HEK293 (cell line): ENCODE results near the gene SYNJ2.

Experiments
- CTCF ChIA-PET: fragments of 350-600 bp; formaldehyde crosslinking; extraction: SDS; loops from one replicate; lab custom pipeline; 2021; ENCODE audit warnings: antibody characterized with exemption; lab: Yijun Ruan, JAX
- POLR2A ChIA-PET: fragments of 300-600 bp; formaldehyde crosslinking; extraction: SDS; loops from one replicate; lab custom pipeline; 2020; ENCODE audit warnings: antibody characterized with exemption, inconsistent platforms; lab: Yijun Ruan, JAX
- H3K27ac ChIP-seq: fragments of 200-500 bp; sonication (Bioruptor generic); 2 replicates; pipeline ENCODE4 v1.5.1; 2014; ENCODE audit warnings: low read depth, low read length, control low read depth, inconsistent platforms; ENCODE audit errors: extremely low read depth
- H3K36me3 ChIP-seq, 2 experiments: fragments of 200-500 bp in 1 of 2; sonication (Bioruptor generic) in 1 of 2; 1 replicate in 1 of 2; 2 replicates in 1 of 2; pipeline ENCODE4 v1.5.1; 2014 to 2017; ENCODE audit warnings: inconsistent platforms in 2 of 2, low read length in 2 of 2; ENCODE audit not compliant: control insufficient read depth in 2 of 2, insufficient read depth in 1 of 2
- H3K4me1 ChIP-seq: fragments of 200-500 bp; sonication (Bioruptor generic); 2 replicates; pipeline ENCODE4 v1.5.1; 2014; ENCODE audit warnings: mild to moderate bottlenecking, low read length, inconsistent platforms; ENCODE audit not compliant: control insufficient read depth, insufficient read depth
- H3K4me3 ChIP-seq: 2 replicates; pipeline ENCODE4 v1.5.1; 2011; ENCODE audit warnings: low read depth, mild to moderate bottlenecking, control low read depth, low read length, moderate library complexity
- H3K9me3 ChIP-seq: fragments of 200-500 bp; sonication (Bioruptor generic); 2 replicates; pipeline ENCODE4 v1.5.1; 2014; ENCODE audit warnings: low read depth, low read length, inconsistent platforms; ENCODE audit not compliant: control insufficient read depth, insufficient read depth
- BCL6B ChIP-seq: fragments of 450-650 bp; formaldehyde crosslinking; IDR thresholded peaks from 2 replicates; pipeline ENCODE4 v1.5.1; 2017; ENCODE audit warnings: missing biosample characterization, missing genetic modification characterization
- CTCF ChIP-seq: fragments of 450-650 bp; formaldehyde crosslinking; IDR thresholded peaks from 2 replicates; pipeline ENCODE4 v1.5.1; 2016; ENCODE audit warnings: missing biosample characterization, missing genetic modification characterization
- GLI2 ChIP-seq: fragments of 450-650 bp; formaldehyde crosslinking; IDR thresholded peaks from 2 replicates; pipeline ENCODE4; 2017; ENCODE audit warnings: missing biosample characterization, missing genetic modification characterization, low read depth, borderline replicate concordance
- HOXC10 ChIP-seq: sonication (generic); formaldehyde crosslinking; IDR thresholded peaks from 2 replicates; pipeline ENCODE4 v1.8.1; 2023; ENCODE audit warnings: mild to moderate bottlenecking, missing genetic modification reagents
- IKZF3 ChIP-seq: fragments of 450-650 bp; IDR thresholded peaks from 2 replicates; pipeline ENCODE4 v1.5.0; 2018; ENCODE audit warnings: missing biosample characterization, mild to moderate bottlenecking, missing genetic modification characterization, moderate library complexity
- KLF8 ChIP-seq: fragments of 450-650 bp; formaldehyde crosslinking; IDR thresholded peaks from 2 replicates; pipeline ENCODE4 v1.5.1; 2016; ENCODE audit warnings: missing biosample characterization, missing genetic modification characterization
- RBAK ChIP-seq: fragments of 450-650 bp; formaldehyde crosslinking; IDR thresholded peaks from 2 replicates; pipeline ENCODE4 v1.5.1; 2016; ENCODE audit warnings: missing biosample characterization, missing genetic modification characterization
- SP3 ChIP-seq: fragments of 450-650 bp; formaldehyde crosslinking; IDR thresholded peaks from 2 replicates; pipeline ENCODE4 v1.5.1; 2016; ENCODE audit warnings: missing biosample characterization, missing genetic modification characterization
- YY1 ChIP-seq: fragments of 450-650 bp; formaldehyde crosslinking; IDR thresholded peaks from 2 replicates; pipeline ENCODE4 v1.5.1; 2018; ENCODE audit warnings: missing biosample characterization, missing genetic modification characterization
- ZBTB49 ChIP-seq: fragments of 450-650 bp; formaldehyde crosslinking; IDR thresholded peaks from 2 replicates; pipeline ENCODE4 v1.5.1; 2016; ENCODE audit warnings: missing biosample characterization, missing genetic modification characterization, low read depth
- ZIC2 ChIP-seq: fragments of 450-650 bp; formaldehyde crosslinking; IDR thresholded peaks from 2 replicates; pipeline ENCODE4 v1.5.1; 2016; ENCODE audit warnings: missing biosample characterization, missing genetic modification characterization
- ZNF146 ChIP-seq: fragments of 450-650 bp; formaldehyde crosslinking; IDR thresholded peaks from 2 replicates; pipeline ENCODE4 v1.5.1; 2016; ENCODE audit warnings: missing biosample characterization, missing genetic modification characterization
- ZNF169 ChIP-seq: fragments of 450-650 bp; formaldehyde crosslinking; IDR thresholded peaks from 2 replicates; pipeline ENCODE4 v1.5.1; 2016; ENCODE audit warnings: missing biosample characterization, missing genetic modification characterization
- ZNF223 ChIP-seq: fragments of 450-650 bp; formaldehyde crosslinking; IDR thresholded peaks from 2 replicates; pipeline ENCODE4 v1.5.1; 2016; ENCODE audit warnings: missing biosample characterization, missing genetic modification characterization
- ZNF24 ChIP-seq: fragments of 450-650 bp; formaldehyde crosslinking; IDR thresholded peaks from 2 replicates; pipeline ENCODE4 v1.5.1; 2016; ENCODE audit warnings: missing biosample characterization, missing genetic modification characterization
- ZNF280D ChIP-seq: fragments of 450-650 bp; formaldehyde crosslinking; IDR thresholded peaks from 2 replicates; pipeline ENCODE4 v1.5.1; 2016; ENCODE audit warnings: missing biosample characterization, missing genetic modification characterization
- ZNF292 ChIP-seq: fragments of 450-650 bp; formaldehyde crosslinking; IDR thresholded peaks from 2 replicates; pipeline ENCODE4 v1.5.1; 2016; ENCODE audit warnings: low read depth, missing biosample characterization, missing genetic modification characterization, borderline replicate concordance
- ZNF354C ChIP-seq: fragments of 450-650 bp; formaldehyde crosslinking; IDR thresholded peaks from 2 replicates; pipeline ENCODE4 v1.5.1; 2016; ENCODE audit warnings: missing biosample characterization, missing genetic modification characterization, low read depth, borderline replicate concordance
- ZNF366 ChIP-seq: fragments of 450-650 bp; formaldehyde crosslinking; conservative IDR thresholded peaks from 2 replicates; pipeline ENCODE4 v1.5.1; 2016; ENCODE audit warnings: missing biosample characterization, missing genetic modification characterization
- ZNF37A ChIP-seq: fragments of 450-650 bp; IDR thresholded peaks from 2 replicates; pipeline ENCODE4 v1.5.1; 2018; ENCODE audit warnings: missing biosample characterization, missing genetic modification characterization
- ZNF488 ChIP-seq: fragments of 450-650 bp; formaldehyde crosslinking; IDR thresholded peaks from 2 replicates; pipeline ENCODE4 v1.5.1; 2016; ENCODE audit warnings: missing biosample characterization, missing genetic modification characterization
- ZNF549 ChIP-seq: fragments of 450-650 bp; IDR thresholded peaks from 2 replicates; pipeline ENCODE4 v1.5.1; 2018; ENCODE audit warnings: missing biosample characterization, missing genetic modification characterization, mild to moderate bottlenecking, inconsistent platforms, moderate library complexity
- ZNF600 ChIP-seq: fragments of 450-650 bp; formaldehyde crosslinking; IDR thresholded peaks from 2 replicates; pipeline ENCODE4 v1.5.1; 2016; ENCODE audit warnings: missing biosample characterization, missing genetic modification characterization
- ZNF660 ChIP-seq: fragments of 450-650 bp; IDR thresholded peaks from 2 replicates; pipeline ENCODE4 v1.5.1; 2018; ENCODE audit warnings: missing biosample characterization, mild to moderate bottlenecking, missing genetic modification characterization
- ZNF776 ChIP-seq: fragments of 450-650 bp; formaldehyde crosslinking; IDR thresholded peaks from 2 replicates; pipeline ENCODE4 v1.5.0; 2017; ENCODE audit warnings: missing biosample characterization, missing genetic modification characterization, borderline replicate concordance
- ZSCAN16 ChIP-seq: fragments of 450-650 bp; formaldehyde crosslinking; IDR thresholded peaks from 2 replicates; pipeline ENCODE4 v1.5.1; 2016; ENCODE audit warnings: missing biosample characterization, missing genetic modification characterization

The SYNJ2 gene

GRCh38 chr6:157993076-157993475 is 11.4 kb downstream of the SYNJ2 start:
- POLR2A ChIA-PET = interaction anchor here (0.6 to 2.6 kb wide), 2 partner anchors 10 to 379 kb away, joined by 4 to 8 read pairs; no protein-coding TSS in a partner anchor
- CTCF ChIA-PET = interaction anchor here (0.8 to 1.5 kb wide), 4 partner anchors 9 to 79 kb away, joined by 3 to 4 read pairs (median 4); no protein-coding TSS in a partner anchor
- no peak overlapping the region for H3K4me3 ChIP-seq
- TF ChIP-seq ZNF169 (tag by site-specific recombination) (no peak), ZIC2 (tag by site-specific recombination) (no peak), YY1 (tag by site-specific recombination) (no peak), SP3 (tag by site-specific recombination) (no peak), ZNF488 (tag by site-specific recombination) (no peak), ZNF292 (no peak), ZNF660 (tag by site-specific recombination) (no peak), RBAK (tag by site-specific recombination) (no peak), ZNF37A (tag by site-specific recombination) (no peak), IKZF3 (tag by site-specific recombination) (no peak), ZNF600 (tag by site-specific recombination) (no peak), ZNF549 (tag by site-specific recombination) (no peak), KLF8 (tag by site-specific recombination) (no peak), HOXC10 (CRISPR knock-in tag) (no peak)
- H3K9me3 ChIP-seq = no peaks in the 10 kb centered on the region
- H3K36me3 ChIP-seq = peaks cover 0 to 4% of the 10 kb centered on the region in 2 experiments; a peak in 1 of 3 replicates
- no peak overlapping the region for H3K27ac ChIP-seq
- H3K4me1 ChIP-seq = peaks cover 13% of the 10 kb centered on the region

GRCh38 chr6:157994125-157994795 is 12.6 kb downstream of the SYNJ2 start:
- Histone ChIP-seq H3K36me3 (peaks cover 0 to 4% of the 10 kb centered on the region in 2 experiments; a peak in 1 of 3 replicates), H3K4me3 (no peak overlapping the region), H3K9me3 (no peaks in the 10 kb centered on the region), H3K27ac (no peak overlapping the region), H3K4me1 (peaks cover 13% of the 10 kb centered on the region)
- TF ChIP-seq ZNF223 (tag by site-specific recombination) (no peak), ZBTB49 (tag by site-specific recombination) (no peak), ZNF354C (tag by site-specific recombination) (no peak), BCL6B (tag by site-specific recombination) (no peak), ZNF366 (tag by site-specific recombination) (no peak), ZNF280D (tag by site-specific recombination) (no peak), ZSCAN16 (tag by site-specific recombination) (no peak), GLI2 (no peak), CTCF (tag by site-specific recombination) (no peak), ZNF776 (tag by site-specific recombination) (no peak), ZNF24 (no peak), ZNF146 (tag by site-specific recombination) (no peak)
- TF ChIP-seq, all 188 proteins: peak for 0
- CTCF ChIA-PET = interaction anchor here (1.2 to 2.4 kb wide), 5 partner anchors 9 to 120 kb away, joined by 3 to 8 read pairs (median 4); no protein-coding TSS in a partner anchor
- POLR2A ChIA-PET = interaction anchor here (0.6 to 2.6 kb wide), 4 partner anchors 9 to 41 kb away, joined by 3 to 8 read pairs (median 4); no protein-coding TSS in a partner anchor
